H1 (cell line): Measurements from ENCODE around the gene PAX8.

Experiments
- ASH2L ChIP-seq: fragments of 200-600, 300-600 bp; sonication (generic); IDR thresholded peaks from one replicate; pipeline ENCODE4 v1.7.1; 2017; ENCODE audit warnings: low read length
- EP300 ChIP-seq, 2 experiments: IDR thresholded peaks; 1 replicate in 1 of 2; 2 replicates in 1 of 2; pipeline ENCODE4 v1.6.1; 2011 to 2012; ENCODE audit warnings: low read depth in 2 of 2, low read length in 2 of 2, mild to moderate bottlenecking in 2 of 2, borderline replicate concordance in 1 of 2, inconsistent platforms in 1 of 2, moderate library complexity in 1 of 2
- JUN ChIP-seq: IDR thresholded peaks from 2 replicates; pipeline ENCODE4 v1.6.1; 2011; ENCODE audit warnings: low read depth, mild to moderate bottlenecking, improper control_type of control experiment, low read length
- KDM1A ChIP-seq: fragments of 200-600, 300-600 bp; sonication (generic); IDR thresholded peaks from 2 replicates; pipeline ENCODE4 v1.7.1; 2016; ENCODE audit warnings: mild to moderate bottlenecking, low read length, borderline replicate concordance
- POLR2A ChIP-seq, 2 experiments: IDR thresholded peaks; 1 replicate in 1 of 2; 2 replicates in 1 of 2; pipeline ENCODE4 v1.6.1; 2011; ENCODE audit warnings: low read depth in 2 of 2, low read length in 2 of 2, mild to moderate bottlenecking in 2 of 2; ENCODE audit errors: control extremely low read depth in 1 of 2
- POLR2AphosphoS5 ChIP-seq: IDR thresholded peaks from 2 replicates; pipeline ENCODE4 v1.6.1; 2011; ENCODE audit warnings: low read depth, low read length
- RAD21 ChIP-seq, 2 experiments: IDR thresholded peaks in 1 of 2; conservative IDR thresholded peaks in 1 of 2; 2 replicates each; pipeline ENCODE4 v1.6.1; 2011; ENCODE audit warnings: low read depth in 2 of 2, low read length in 2 of 2, improper control_type of control experiment in 1 of 2, inconsistent platforms in 1 of 2, mild to moderate bottlenecking in 1 of 2, moderate library complexity in 1 of 2
- SP2 ChIP-seq: IDR thresholded peaks from 2 replicates; pipeline ENCODE4 v1.6.1; 2012; ENCODE audit warnings: mild to moderate bottlenecking, low read length, inconsistent platforms
- SP4 ChIP-seq: IDR thresholded peaks from 2 replicates; pipeline ENCODE4 v1.6.1; 2012; ENCODE audit warnings: low read length, inconsistent platforms
- SUZ12 ChIP-seq: fragments of 200-600 bp; sonication (generic); IDR thresholded peaks from 2 replicates; pipeline ENCODE4 v1.6.1; 2012; ENCODE audit warnings: mild to moderate bottlenecking, inconsistent platforms, low read length, moderate library complexity, mixed read lengths
- TBP ChIP-seq: IDR thresholded peaks from 2 replicates; pipeline ENCODE4 v1.6.1; 2011; ENCODE audit warnings: low read depth, low read length, improper control_type of control experiment
- YY1 ChIP-seq: IDR thresholded peaks from 2 replicates; pipeline ENCODE4 v1.6.1; 2011; ENCODE audit warnings: low read depth, mild to moderate bottlenecking, low read length
- TF ChIP-seq, protein P1 (sequence below), 3 experiments: IDR thresholded peaks; 1 replicate in 2 of 3; 2 replicates in 1 of 3; pipeline versions ENCODE4 v1.5.1 to v1.6.1; 2011; ENCODE audit warnings: low read length in 3 of 3, mild to moderate bottlenecking in 3 of 3, inconsistent platforms in 2 of 3, low read depth in 1 of 3, moderate library complexity in 1 of 3; ENCODE audit not compliant: insufficient read depth in 1 of 3; ENCODE audit errors: control extremely low read depth in 1 of 3
- TF ChIP-seq, protein P2 (sequence below): IDR thresholded peaks from 2 replicates; pipeline ENCODE4 v1.6.1; 2011; ENCODE audit warnings: low read length, improper control_type of control experiment

- TF ChIP-seq SP4 (no peak), SUZ12 (no peak), ASH2L (no peak), POLR2A (IDR thresholded peaks at IDR 0.05; ENCODE audit: control extremely low read depth in 1 of 2, low read depth in 2 of 2, low read length in 2 of 2) (no peak), YY1 (no peak), RAD21 (IDR thresholded peaks at IDR 0.05 in 1 of 2, conservative IDR thresholded peaks at IDR 0.05 in 1 of 2; ENCODE audit: low read depth in 2 of 2, low read length in 2 of 2) (no peak), POLR2AphosphoS5 (no peak), JUN (no peak), KDM1A (no peak), EP300 (IDR thresholded peaks at IDR 0.05; ENCODE audit: borderline replicate concordance in 1 of 2, low read depth in 2 of 2, low read length in 2 of 2) (no peak), SP2 (no peak), TBP (no peak)
- TF ChIP-seq, protein P1, sequence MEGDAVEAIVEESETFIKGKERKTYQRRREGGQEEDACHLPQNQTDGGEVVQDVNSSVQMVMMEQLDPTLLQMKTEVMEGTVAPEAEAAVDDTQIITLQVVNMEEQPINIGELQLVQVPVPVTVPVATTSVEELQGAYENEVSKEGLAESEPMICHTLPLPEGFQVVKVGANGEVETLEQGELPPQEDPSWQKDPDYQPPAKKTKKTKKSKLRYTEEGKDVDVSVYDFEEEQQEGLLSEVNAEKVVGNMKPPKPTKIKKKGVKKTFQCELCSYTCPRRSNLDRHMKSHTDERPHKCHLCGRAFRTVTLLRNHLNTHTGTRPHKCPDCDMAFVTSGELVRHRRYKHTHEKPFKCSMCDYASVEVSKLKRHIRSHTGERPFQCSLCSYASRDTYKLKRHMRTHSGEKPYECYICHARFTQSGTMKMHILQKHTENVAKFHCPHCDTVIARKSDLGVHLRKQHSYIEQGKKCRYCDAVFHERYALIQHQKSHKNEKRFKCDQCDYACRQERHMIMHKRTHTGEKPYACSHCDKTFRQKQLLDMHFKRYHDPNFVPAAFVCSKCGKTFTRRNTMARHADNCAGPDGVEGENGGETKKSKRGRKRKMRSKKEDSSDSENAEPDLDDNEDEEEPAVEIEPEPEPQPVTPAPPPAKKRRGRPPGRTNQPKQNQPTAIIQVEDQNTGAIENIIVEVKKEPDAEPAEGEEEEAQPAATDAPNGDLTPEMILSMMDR (IDR thresholded peaks at IDR 0.05; ENCODE audit: control extremely low read depth in 1 of 3, insufficient read depth in 1 of 3, low read depth in 1 of 3, low read length in 3 of 3): no peak
- TF ChIP-seq, protein P2, sequence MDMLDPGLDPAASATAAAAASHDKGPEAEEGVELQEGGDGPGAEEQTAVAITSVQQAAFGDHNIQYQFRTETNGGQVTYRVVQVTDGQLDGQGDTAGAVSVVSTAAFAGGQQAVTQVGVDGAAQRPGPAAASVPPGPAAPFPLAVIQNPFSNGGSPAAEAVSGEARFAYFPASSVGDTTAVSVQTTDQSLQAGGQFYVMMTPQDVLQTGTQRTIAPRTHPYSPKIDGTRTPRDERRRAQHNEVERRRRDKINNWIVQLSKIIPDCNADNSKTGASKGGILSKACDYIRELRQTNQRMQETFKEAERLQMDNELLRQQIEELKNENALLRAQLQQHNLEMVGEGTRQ: no peak
Measured at GRCh38 chr2:113252047-113252590, 26.6 kb downstream of the PAX8 start.
